ENCODE results near the gene ZNF275. TPM values are rescaled to one million over a fixed set of nuclear protein-coding genes. Genes with fewer than 3 reads are reported as not detected.

ZNF275 gene
- total RNA-seq, 4 donors from 2014 or later = 4.6 to 7.6 (median 5.0) TPM

DNA sequence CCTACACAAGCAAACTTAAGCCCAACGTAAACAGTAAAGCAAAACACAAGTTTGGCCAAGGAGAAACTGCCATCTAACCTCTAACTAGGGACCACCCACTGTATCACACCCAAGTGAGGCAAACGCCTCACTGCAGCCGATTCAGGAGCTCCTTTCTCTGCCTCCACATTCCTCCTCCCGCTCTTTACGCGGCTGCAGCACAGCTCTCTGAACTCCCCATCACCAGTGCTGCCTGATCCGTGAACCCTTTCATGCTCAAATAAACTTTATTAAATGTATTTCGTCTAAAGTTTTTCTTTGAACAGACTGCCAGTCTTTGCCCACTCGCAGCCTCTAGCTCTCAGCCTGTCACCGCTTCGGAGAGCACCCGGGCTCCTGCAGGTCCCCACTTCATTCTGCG lies 60.7 kb downstream of the ZNF275 start:
- TF ChIP-seq POLR2A (IDR thresholded peaks at IDR 0.05) = no peak
- TF ChIP-seq, protein P1, sequence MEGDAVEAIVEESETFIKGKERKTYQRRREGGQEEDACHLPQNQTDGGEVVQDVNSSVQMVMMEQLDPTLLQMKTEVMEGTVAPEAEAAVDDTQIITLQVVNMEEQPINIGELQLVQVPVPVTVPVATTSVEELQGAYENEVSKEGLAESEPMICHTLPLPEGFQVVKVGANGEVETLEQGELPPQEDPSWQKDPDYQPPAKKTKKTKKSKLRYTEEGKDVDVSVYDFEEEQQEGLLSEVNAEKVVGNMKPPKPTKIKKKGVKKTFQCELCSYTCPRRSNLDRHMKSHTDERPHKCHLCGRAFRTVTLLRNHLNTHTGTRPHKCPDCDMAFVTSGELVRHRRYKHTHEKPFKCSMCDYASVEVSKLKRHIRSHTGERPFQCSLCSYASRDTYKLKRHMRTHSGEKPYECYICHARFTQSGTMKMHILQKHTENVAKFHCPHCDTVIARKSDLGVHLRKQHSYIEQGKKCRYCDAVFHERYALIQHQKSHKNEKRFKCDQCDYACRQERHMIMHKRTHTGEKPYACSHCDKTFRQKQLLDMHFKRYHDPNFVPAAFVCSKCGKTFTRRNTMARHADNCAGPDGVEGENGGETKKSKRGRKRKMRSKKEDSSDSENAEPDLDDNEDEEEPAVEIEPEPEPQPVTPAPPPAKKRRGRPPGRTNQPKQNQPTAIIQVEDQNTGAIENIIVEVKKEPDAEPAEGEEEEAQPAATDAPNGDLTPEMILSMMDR (IDR thresholded peaks at IDR 0.05 in 4 of 5, conservative IDR thresholded peaks at IDR 0.05 in 1 of 5) = no peak
- Histone ChIP-seq H3K4me3 (no peak overlapping the region), H3K27ac (no peak overlapping the region), H3K4me1 (no peaks in the 10 kb centered on the region), H3K36me3 (no peaks in the 10 kb centered on the region), H3K27me3 (no peaks in the 10 kb centered on the region), H3K9me3 (no peaks in the 10 kb centered on the region)
- in situ Hi-C loops (cut with MboI; ENCODE audit: low sequenced_read_pairs in 4 of 4) (no loop called here), intact Hi-C loops (cut with DNase I; ENCODE audit: low total_unique reads) (no loop called here)
- DNase-seq (no peak), ATAC-seq (no peak)

DNA sequence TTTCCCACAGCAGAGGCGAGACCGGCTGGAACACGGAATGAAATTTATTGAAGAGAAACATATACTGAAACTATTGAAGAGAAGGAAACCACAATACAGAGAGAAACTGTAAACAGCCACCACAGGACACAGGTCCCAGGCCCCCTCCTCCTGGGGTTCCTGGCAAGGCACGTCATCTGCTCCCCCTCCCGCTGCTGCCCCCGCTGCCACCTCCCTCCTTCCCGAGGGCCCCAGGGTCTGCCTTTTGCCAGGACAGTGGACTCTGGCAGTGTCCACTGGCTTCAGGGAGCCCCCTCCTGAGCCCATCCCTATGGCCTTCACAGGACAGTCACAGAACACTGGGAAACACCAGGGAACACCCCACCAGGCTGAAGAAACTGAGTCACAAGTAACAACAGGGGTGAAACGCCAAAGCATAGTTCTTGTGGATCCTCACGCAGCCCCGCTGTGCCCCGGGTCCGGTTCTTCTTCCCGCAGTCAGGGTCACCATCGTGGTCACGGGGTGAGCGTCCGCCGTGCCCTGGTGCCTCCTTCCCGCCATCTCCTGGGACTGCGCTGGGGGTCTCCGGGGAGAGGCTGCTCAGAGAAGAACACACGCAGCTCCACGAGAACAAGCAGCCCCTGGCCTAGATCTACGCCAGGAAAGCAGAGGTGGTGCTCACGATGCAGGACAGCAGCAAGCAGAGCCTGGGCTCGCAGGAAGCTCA lies 61.8 kb downstream of the ZNF275 start:
- in situ Hi-C loops (cut with MboI; ENCODE audit: low sequenced_read_pairs in 4 of 4) (no loop called here), intact Hi-C loops (cut with DNase I; ENCODE audit: low total_unique reads) (no loop called here)
- Histone ChIP-seq H3K4me3 (no peak overlapping the region), H3K27ac (no peak overlapping the region), H3K9me3 (no peaks in the 10 kb centered on the region), H3K36me3 (no peaks in the 10 kb centered on the region), H3K4me1 (no peaks in the 10 kb centered on the region), H3K27me3 (no peaks in the 10 kb centered on the region)
- DNase-seq (no peak), ATAC-seq (no peak)
- TF ChIP-seq, protein P1 (IDR thresholded peaks at IDR 0.05 in 4 of 5, conservative IDR thresholded peaks at IDR 0.05 in 1 of 5) = no peak
- TF ChIP-seq POLR2A (IDR thresholded peaks at IDR 0.05) = no peak

DNA sequence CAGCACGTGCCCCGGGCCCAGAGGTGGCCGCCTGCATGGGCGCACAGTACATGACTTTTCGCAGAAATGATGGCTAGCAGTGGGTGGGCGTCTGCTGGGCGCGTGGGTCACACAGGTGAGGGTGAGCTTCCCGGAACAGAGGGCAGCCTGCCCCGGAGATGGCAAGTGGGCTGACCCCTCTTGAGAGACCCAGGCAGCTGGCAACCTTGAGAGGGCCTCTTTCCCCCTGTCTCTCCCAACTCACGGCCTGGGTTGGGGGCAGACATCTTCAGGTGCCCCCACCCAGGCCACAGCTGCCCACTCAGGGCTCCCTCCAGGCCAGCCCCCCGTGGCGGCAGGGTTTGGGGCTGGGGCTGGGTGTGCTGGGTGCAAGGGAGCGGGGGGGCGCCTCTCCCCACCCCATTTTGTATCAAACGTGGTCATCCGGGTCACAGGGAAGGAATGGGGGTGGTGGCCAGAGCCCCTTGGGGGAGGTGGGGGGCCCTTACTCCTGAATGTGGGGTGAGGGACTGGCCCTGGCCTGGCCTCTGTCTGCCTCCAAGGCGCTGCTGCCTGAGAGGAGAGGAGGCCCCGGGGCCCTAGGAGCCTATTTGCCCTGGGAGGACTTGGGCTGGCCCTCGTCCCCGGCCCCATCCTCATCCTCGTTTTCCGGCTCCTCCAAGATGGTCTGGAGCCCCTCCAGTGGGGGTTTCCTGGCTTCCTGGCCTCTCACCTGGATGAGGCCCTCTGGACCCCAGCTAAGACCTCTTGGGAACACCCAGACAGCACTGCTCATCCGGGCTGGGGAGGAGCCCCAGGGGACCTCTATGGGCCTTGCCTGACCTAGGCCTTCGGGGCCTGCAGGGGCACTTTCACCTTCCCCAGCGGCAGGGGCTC lies 62.6 kb downstream of the ZNF275 start:
- intact Hi-C loops (cut with DNase I; ENCODE audit: low total_unique reads) = no loop called here

DNA sequence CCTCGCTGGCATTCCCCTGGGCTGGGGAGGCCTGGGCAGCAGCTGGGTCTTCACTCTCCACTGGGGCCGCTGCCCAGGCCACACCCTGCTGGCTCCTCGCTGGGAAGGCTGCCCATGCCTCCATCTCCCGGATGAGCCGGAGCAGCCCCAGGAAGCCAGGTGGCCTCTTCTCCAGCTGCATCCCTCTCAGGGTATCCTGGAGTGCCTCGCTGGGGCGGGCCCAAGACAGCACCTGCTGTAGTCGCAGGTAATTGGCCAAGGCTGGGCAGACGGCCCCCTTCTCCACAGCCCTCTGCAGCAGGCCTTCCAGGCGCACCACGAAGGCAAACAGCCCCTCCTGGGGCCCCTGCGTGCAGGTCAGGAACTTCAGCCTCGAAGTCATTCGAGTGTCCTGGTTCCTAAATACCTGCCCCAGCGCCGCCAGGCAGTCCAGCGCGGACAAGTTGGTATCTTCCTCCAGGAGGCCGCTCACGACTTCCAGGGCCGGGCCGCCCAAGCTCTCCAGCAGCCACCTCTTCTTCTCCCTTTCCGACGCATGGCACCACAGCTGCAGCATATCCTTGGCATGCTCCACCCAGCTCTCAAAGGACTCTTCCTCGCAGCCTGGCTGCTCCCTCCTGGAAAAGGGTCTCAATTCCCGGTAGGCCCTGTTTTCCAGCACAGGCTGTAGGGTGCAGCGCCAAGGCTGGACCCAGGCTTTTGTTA lies 63.5 kb downstream of the ZNF275 start:
- in situ Hi-C loops (cut with MboI; ENCODE audit: low sequenced_read_pairs in 4 of 4) (no loop called here), intact Hi-C loops (cut with DNase I; ENCODE audit: low total_unique reads) (no loop called here)

More for the DNA sequence above, 62.6 kb downstream of the ZNF275 start:
- in situ Hi-C loops (cut with MboI; ENCODE audit: low sequenced_read_pairs in 4 of 4) = no loop called here
- H3K4me3 ChIP-seq = no peak overlapping the region
- no peak for ATAC-seq
- no peaks in the 10 kb centered on the region for H3K4me1 ChIP-seq
- H3K9me3 ChIP-seq = no peaks in the 10 kb centered on the region
- H3K27me3 ChIP-seq = no peaks in the 10 kb centered on the region
- no peak overlapping the region for H3K27ac ChIP-seq
- TF ChIP-seq, protein P1 (IDR thresholded peaks at IDR 0.05 in 4 of 5, conservative IDR thresholded peaks at IDR 0.05 in 1 of 5) = no peak
- no peak for TF ChIP-seq POLR2A (IDR thresholded peaks at IDR 0.05)
- DNase-seq = no peak
- H3K36me3 ChIP-seq = no peaks in the 10 kb centered on the region

More for the DNA sequence above, 63.5 kb downstream of the ZNF275 start:
- no peaks in the 10 kb centered on the region for H3K9me3 ChIP-seq
- H3K36me3 ChIP-seq = no peaks in the 10 kb centered on the region
- DNase-seq (no peak), ATAC-seq (no peak)
- no peaks in the 10 kb centered on the region for H3K27me3 ChIP-seq
- H3K27ac ChIP-seq = no peak overlapping the region
- no peak overlapping the region for H3K4me3 ChIP-seq
- TF ChIP-seq POLR2A (IDR thresholded peaks at IDR 0.05) = no peak
- TF ChIP-seq, protein P1 (IDR thresholded peaks at IDR 0.05 in 4 of 5, conservative IDR thresholded peaks at IDR 0.05 in 1 of 5) = no peak
- H3K4me1 ChIP-seq = no peaks in the 10 kb centered on the region
